ENCODE measurements around the gene SCARB1. TPM values are rescaled to one million over a fixed set of nuclear protein-coding genes. Genes with fewer than 3 reads are reported as not detected.

SCARB1 gene
- total and polyA plus RNA-seq, 9 of the 15 experiments (the other 6 are each of a cell fraction or from before 2014, with no cell fraction given), result 0.56 to 157 (median 52.8) TPM

- no peak for TF ChIP-seq ZNF79 (CRISPR knock-in tag; IDR thresholded peaks at IDR 0.05; ENCODE audit: low read depth)
- TF ChIP-seq ZNF589 (CRISPR knock-in tag; IDR thresholded peaks at IDR 0.05; ENCODE audit: low read depth), result 0 out of 2 replicates have a peak, but pooled peaks have one; percentile 74
- no peak for TF ChIP-seq CEBPB (tag; IDR thresholded peaks at IDR 0.05)
- TF ChIP-seq NR4A1 (CRISPR knock-in tag; IDR thresholded peaks at IDR 0.05), result peak; percentile 65; the same call in 1 of the 2 replicates
- peak; percentile 87 for TF ChIP-seq NR4A1 (tag; IDR thresholded peaks at IDR 0.05)
- TF ChIP-seq ZC3H11A (IDR thresholded peaks at IDR 0.05; ENCODE audit: low read depth, low read length), result no peak
- TF ChIP-seq, protein P1, sequence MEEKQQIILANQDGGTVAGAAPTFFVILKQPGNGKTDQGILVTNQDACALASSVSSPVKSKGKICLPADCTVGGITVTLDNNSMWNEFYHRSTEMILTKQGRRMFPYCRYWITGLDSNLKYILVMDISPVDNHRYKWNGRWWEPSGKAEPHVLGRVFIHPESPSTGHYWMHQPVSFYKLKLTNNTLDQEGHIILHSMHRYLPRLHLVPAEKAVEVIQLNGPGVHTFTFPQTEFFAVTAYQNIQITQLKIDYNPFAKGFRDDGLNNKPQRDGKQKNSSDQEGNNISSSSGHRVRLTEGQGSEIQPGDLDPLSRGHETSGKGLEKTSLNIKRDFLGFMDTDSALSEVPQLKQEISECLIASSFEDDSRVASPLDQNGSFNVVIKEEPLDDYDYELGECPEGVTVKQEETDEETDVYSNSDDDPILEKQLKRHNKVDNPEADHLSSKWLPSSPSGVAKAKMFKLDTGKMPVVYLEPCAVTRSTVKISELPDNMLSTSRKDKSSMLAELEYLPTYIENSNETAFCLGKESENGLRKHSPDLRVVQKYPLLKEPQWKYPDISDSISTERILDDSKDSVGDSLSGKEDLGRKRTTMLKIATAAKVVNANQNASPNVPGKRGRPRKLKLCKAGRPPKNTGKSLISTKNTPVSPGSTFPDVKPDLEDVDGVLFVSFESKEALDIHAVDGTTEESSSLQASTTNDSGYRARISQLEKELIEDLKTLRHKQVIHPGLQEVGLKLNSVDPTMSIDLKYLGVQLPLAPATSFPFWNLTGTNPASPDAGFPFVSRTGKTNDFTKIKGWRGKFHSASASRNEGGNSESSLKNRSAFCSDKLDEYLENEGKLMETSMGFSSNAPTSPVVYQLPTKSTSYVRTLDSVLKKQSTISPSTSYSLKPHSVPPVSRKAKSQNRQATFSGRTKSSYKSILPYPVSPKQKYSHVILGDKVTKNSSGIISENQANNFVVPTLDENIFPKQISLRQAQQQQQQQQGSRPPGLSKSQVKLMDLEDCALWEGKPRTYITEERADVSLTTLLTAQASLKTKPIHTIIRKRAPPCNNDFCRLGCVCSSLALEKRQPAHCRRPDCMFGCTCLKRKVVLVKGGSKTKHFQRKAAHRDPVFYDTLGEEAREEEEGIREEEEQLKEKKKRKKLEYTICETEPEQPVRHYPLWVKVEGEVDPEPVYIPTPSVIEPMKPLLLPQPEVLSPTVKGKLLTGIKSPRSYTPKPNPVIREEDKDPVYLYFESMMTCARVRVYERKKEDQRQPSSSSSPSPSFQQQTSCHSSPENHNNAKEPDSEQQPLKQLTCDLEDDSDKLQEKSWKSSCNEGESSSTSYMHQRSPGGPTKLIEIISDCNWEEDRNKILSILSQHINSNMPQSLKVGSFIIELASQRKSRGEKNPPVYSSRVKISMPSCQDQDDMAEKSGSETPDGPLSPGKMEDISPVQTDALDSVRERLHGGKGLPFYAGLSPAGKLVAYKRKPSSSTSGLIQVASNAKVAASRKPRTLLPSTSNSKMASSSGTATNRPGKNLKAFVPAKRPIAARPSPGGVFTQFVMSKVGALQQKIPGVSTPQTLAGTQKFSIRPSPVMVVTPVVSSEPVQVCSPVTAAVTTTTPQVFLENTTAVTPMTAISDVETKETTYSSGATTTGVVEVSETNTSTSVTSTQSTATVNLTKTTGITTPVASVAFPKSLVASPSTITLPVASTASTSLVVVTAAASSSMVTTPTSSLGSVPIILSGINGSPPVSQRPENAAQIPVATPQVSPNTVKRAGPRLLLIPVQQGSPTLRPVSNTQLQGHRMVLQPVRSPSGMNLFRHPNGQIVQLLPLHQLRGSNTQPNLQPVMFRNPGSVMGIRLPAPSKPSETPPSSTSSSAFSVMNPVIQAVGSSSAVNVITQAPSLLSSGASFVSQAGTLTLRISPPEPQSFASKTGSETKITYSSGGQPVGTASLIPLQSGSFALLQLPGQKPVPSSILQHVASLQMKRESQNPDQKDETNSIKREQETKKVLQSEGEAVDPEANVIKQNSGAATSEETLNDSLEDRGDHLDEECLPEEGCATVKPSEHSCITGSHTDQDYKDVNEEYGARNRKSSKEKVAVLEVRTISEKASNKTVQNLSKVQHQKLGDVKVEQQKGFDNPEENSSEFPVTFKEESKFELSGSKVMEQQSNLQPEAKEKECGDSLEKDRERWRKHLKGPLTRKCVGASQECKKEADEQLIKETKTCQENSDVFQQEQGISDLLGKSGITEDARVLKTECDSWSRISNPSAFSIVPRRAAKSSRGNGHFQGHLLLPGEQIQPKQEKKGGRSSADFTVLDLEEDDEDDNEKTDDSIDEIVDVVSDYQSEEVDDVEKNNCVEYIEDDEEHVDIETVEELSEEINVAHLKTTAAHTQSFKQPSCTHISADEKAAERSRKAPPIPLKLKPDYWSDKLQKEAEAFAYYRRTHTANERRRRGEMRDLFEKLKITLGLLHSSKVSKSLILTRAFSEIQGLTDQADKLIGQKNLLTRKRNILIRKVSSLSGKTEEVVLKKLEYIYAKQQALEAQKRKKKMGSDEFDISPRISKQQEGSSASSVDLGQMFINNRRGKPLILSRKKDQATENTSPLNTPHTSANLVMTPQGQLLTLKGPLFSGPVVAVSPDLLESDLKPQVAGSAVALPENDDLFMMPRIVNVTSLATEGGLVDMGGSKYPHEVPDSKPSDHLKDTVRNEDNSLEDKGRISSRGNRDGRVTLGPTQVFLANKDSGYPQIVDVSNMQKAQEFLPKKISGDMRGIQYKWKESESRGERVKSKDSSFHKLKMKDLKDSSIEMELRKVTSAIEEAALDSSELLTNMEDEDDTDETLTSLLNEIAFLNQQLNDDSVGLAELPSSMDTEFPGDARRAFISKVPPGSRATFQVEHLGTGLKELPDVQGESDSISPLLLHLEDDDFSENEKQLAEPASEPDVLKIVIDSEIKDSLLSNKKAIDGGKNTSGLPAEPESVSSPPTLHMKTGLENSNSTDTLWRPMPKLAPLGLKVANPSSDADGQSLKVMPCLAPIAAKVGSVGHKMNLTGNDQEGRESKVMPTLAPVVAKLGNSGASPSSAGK (IDR thresholded peaks at IDR 0.05), result peak; percentile 100
- TF ChIP-seq PRPF4 (IDR thresholded peaks at IDR 0.05; ENCODE audit: insufficient read depth, low read depth, low read length, poor library complexity, severe bottlenecking), result no peak
- TF ChIP-seq TRIM24 (IDR thresholded peaks at IDR 0.05), result peak; percentile 14 to 55; a peak in 1 of 4 replicates
- no peak for TF ChIP-seq ZNF780A (CRISPR knock-in tag; IDR thresholded peaks at IDR 0.05)
- TF ChIP-seq ZNF280B (CRISPR knock-in tag; IDR thresholded peaks at IDR 0.05), result no peak
- no peak for TF ChIP-seq BRD9 (IDR thresholded peaks at IDR 0.05; ENCODE audit: low read depth, partially characterized antibody)
- TF ChIP-seq, protein P2, sequence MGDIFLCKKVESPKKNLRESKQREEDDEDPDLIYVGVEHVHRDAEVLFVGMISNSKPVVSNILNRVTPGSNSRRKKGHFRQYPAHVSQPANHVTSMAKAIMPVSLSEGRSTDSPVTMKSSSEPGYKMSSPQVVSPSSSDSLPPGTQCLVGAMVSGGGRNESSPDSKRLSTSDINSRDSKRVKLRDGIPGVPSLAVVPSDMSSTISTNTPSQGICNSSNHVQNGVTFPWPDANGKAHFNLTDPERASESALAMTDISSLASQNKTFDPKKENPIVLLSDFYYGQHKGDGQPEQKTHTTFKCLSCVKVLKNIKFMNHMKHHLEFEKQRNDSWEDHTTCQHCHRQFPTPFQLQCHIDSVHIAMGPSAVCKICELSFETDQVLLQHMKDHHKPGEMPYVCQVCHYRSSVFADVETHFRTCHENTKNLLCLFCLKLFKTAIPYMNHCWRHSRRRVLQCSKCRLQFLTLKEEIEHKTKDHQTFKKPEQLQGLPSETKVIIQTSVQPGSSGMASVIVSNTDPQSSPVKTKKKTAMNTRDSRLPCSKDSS (IDR thresholded peaks at IDR 0.05; ENCODE audit: low read depth, partially characterized antibody), result no peak
These were observed 40.8 kb upstream of the SCARB1 start (continued) for GRCh38 chr12:124904306-124905098.
